Vagina (tissue), 2 donors: ENCODE results near the gene SFN.

Source experiments
- POLR2A ChIP-seq, 2 donors: fragments of 450-650 bp; IDR thresholded peaks; one replicate each; pipeline ENCODE4 v1.6.1; 2017; ENCODE audit warnings: antibody characterized with exemption in 2 of 2, mild to moderate bottlenecking in 2 of 2, moderate library complexity in 2 of 2
- POLR2AphosphoS5 ChIP-seq, 2 donors: sonication (generic); formaldehyde crosslinking; IDR thresholded peaks; one replicate each; pipeline ENCODE4 v1.9.0; 2017; ENCODE audit warnings: antibody characterized with exemption in 2 of 2, mild to moderate bottlenecking in 2 of 2, low read depth in 1 of 2; ENCODE audit not compliant: insufficient read depth in 1 of 2

GRCh38 chr1:26851106-26851684 is 11.8 kb upstream of the SFN start:
- TF ChIP-seq POLR2AphosphoS5 (IDR thresholded peaks at IDR 0.05; ENCODE audit: insufficient read depth in 1 of 2, low read depth in 1 of 2) (no peak), POLR2A (IDR thresholded peaks at IDR 0.05) (no peak)
